Gastrocnemius medialis (tissue), 4 donors: ENCODE measurements around the gene NSUN7. TPM values are rescaled to one million over a fixed set of nuclear protein-coding genes. Genes with fewer than 3 reads are reported as not detected.

ENCODE experiments used
- ATAC-seq, 2 donors: fragments of 150-250 bp; one replicate each; pipeline ENCODE4 v1.9.1; 2016
- DNase-seq, 2 donors: peaks; one replicate each; pipeline ENCODE4 v3.0.0-alpha.2; 2019
- H3K27ac ChIP-seq, 4 donors: fragments of 200-600 bp; sonication (generic); 1 replicate in 1 of 4; 2 replicates in 3 of 4; pipeline ENCODE4 v1.5.1; 2016 to 2018; ENCODE audit warnings: mild to moderate bottlenecking in 2 of 4, moderate library complexity in 1 of 4
- H3K27me3 ChIP-seq, 3 donors: fragments of 200-600 bp; sonication (generic) in 2 of 3; 1 replicate in 1 of 3; 2 replicates in 2 of 3; pipeline versions ENCODE4 v1.5.1 to v1.6.0; 2016 to 2019; ENCODE audit warnings: mild to moderate bottlenecking in 1 of 3, moderate library complexity in 1 of 3
- H3K36me3 ChIP-seq, 2 donors: fragments of 200-600 bp; sonication (generic) in 1 of 2; one replicate each; pipeline ENCODE4 v1.5.1; 2017 to 2018
- H3K4me1 ChIP-seq, 2 donors: fragments of 200-600 bp; sonication (generic) in 1 of 2; one replicate each; pipeline ENCODE4 v1.5.1; 2016 to 2017; ENCODE audit warnings: mild to moderate bottlenecking in 2 of 2
- H3K4me3 ChIP-seq, 4 donors: fragments of 200-600 bp; sonication (generic) in 3 of 4; 1 replicate in 1 of 4; 2 replicates in 3 of 4; pipeline ENCODE4 v1.5.1; 2016 to 2019; ENCODE audit warnings: mild to moderate bottlenecking in 2 of 4
- H3K9me3 ChIP-seq, 3 donors: fragments of 200-600 bp; sonication (generic) in 2 of 3; 1 replicate in 1 of 3; 2 replicates in 2 of 3; pipeline ENCODE4 v1.5.1; 2016 to 2019
- POLR2A ChIP-seq, 2 donors: fragments of 450-650 bp; IDR thresholded peaks; one replicate each; pipeline ENCODE4 v1.6.1; 2017; ENCODE audit warnings: antibody characterized with exemption in 2 of 2, mild to moderate bottlenecking in 2 of 2, moderate library complexity in 2 of 2
- in situ Hi-C, 4 donors: fragments of 200-750 bp; cut with MboI; loops; one replicate each; pipeline versions ENCODE4 v1.15.0 to v1.8.0; 2017; ENCODE audit warnings: low sequenced_read_pairs in 4 of 4
- intact Hi-C: fragments of 100-400 bp; cut with DNase I; formaldehyde crosslinking; loops from one replicate; pipeline ENCODE4 v1.15.1; 2023; ENCODE audit warnings: low total_unique reads
- total RNA-seq, 4 donors: library from RNA; depleted of rRNA; stranded (reverse); fragments of >200 nt; gene quantifications; one replicate each; pipeline versions ENCODE4 v1.1.0 to v1.2.3, GENCODE V29; 2016
- TF ChIP-seq, protein P1 (sequence below), 5 experiments: fragments of 450-650 bp in 3 of 5; fragments of 200-600 bp in 2 of 5; sonication (generic) in 2 of 5; IDR thresholded peaks in 4 of 5; conservative IDR thresholded peaks in 1 of 5; 1 replicate in 4 of 5; 2 replicates in 1 of 5; pipeline ENCODE4 v1.5.1; 2016 to 2019; ENCODE audit warnings: antibody characterized with exemption in 5 of 5, mild to moderate bottlenecking in 3 of 5, moderate library complexity in 3 of 5

The NSUN7 gene
- total RNA-seq, 4 donors from 2014 or later = 0.18 TPM; not detected in 3

- Histone ChIP-seq H3K4me3 (no peak overlapping the region), H3K9me3 (no peaks in the 10 kb centered on the region), H3K27me3 (no peaks in the 10 kb centered on the region), H3K4me1 (no peaks in the 10 kb centered on the region), H3K27ac (no peak overlapping the region), H3K36me3 (no peaks in the 10 kb centered on the region)
- intact Hi-C loops = no loop called here
- no peak for DNase-seq
- ATAC-seq = no peak
- in situ Hi-C loops = no loop called here
- TF ChIP-seq POLR2A (IDR thresholded peaks at IDR 0.05) = no peak
- TF ChIP-seq, protein P1, sequence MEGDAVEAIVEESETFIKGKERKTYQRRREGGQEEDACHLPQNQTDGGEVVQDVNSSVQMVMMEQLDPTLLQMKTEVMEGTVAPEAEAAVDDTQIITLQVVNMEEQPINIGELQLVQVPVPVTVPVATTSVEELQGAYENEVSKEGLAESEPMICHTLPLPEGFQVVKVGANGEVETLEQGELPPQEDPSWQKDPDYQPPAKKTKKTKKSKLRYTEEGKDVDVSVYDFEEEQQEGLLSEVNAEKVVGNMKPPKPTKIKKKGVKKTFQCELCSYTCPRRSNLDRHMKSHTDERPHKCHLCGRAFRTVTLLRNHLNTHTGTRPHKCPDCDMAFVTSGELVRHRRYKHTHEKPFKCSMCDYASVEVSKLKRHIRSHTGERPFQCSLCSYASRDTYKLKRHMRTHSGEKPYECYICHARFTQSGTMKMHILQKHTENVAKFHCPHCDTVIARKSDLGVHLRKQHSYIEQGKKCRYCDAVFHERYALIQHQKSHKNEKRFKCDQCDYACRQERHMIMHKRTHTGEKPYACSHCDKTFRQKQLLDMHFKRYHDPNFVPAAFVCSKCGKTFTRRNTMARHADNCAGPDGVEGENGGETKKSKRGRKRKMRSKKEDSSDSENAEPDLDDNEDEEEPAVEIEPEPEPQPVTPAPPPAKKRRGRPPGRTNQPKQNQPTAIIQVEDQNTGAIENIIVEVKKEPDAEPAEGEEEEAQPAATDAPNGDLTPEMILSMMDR (IDR thresholded peaks at IDR 0.05 in 4 of 5, conservative IDR thresholded peaks at IDR 0.05 in 1 of 5) = no peak
These were observed 40.0 kb downstream of the NSUN7 start for GRCh38 chr4:40789771-40790170.

- DNase-seq (no peak), ATAC-seq (no peak)
- H3K4me1 ChIP-seq = no peaks in the 10 kb centered on the region
- H3K36me3 ChIP-seq = no peaks in the 10 kb centered on the region
- intact Hi-C loops (no loop called here), in situ Hi-C loops (no loop called here)
- no peaks in the 10 kb centered on the region for H3K9me3 ChIP-seq
- no peaks in the 10 kb centered on the region for H3K27me3 ChIP-seq
- TF ChIP-seq, protein P1 (IDR thresholded peaks at IDR 0.05 in 4 of 5, conservative IDR thresholded peaks at IDR 0.05 in 1 of 5) = no peak
- TF ChIP-seq POLR2A (IDR thresholded peaks at IDR 0.05) = no peak
- H3K4me3 ChIP-seq = no peak overlapping the region
- H3K27ac ChIP-seq = no peak overlapping the region
These were observed 50.3 kb downstream of the NSUN7 start for GRCh38 chr4:40800064-40800463.

- H3K4me3 ChIP-seq = no peak overlapping the region
- H3K4me1 ChIP-seq = no peaks in the 10 kb centered on the region
- ATAC-seq (no peak), DNase-seq (no peak)
- no peak overlapping the region for H3K27ac ChIP-seq
- in situ Hi-C loops (no loop called here), intact Hi-C loops (no loop called here)
- TF ChIP-seq POLR2A (IDR thresholded peaks at IDR 0.05) = no peak
- TF ChIP-seq, protein P1 (IDR thresholded peaks at IDR 0.05 in 4 of 5, conservative IDR thresholded peaks at IDR 0.05 in 1 of 5) = no peak
- no peaks in the 10 kb centered on the region for H3K9me3 ChIP-seq
- H3K27me3 ChIP-seq = no peaks in the 10 kb centered on the region
- H3K36me3 ChIP-seq = no peaks in the 10 kb centered on the region
These were observed 54.8 kb downstream of the NSUN7 start for GRCh38 chr4:40804598-40804997.

GRCh38 chr4:40808926-40809457 is 59.2 kb downstream of the NSUN7 start:
- TF ChIP-seq, protein P1 (IDR thresholded peaks at IDR 0.05 in 4 of 5, conservative IDR thresholded peaks at IDR 0.05 in 1 of 5) = no peak
- TF ChIP-seq POLR2A (IDR thresholded peaks at IDR 0.05) = no peak
- no peak for DNase-seq
- in situ Hi-C loops (no loop called here), intact Hi-C loops (no loop called here)
- H3K27me3 ChIP-seq = no peaks in the 10 kb centered on the region
- no peaks in the 10 kb centered on the region for H3K4me1 ChIP-seq
- no peak overlapping the region for H3K27ac ChIP-seq
- H3K9me3 ChIP-seq = no peaks in the 10 kb centered on the region
- ATAC-seq = no peak
- H3K4me3 ChIP-seq = no peak overlapping the region
- H3K36me3 ChIP-seq = peaks cover 0 to 4% of the 10 kb centered on the region in 2 donors

DNA sequence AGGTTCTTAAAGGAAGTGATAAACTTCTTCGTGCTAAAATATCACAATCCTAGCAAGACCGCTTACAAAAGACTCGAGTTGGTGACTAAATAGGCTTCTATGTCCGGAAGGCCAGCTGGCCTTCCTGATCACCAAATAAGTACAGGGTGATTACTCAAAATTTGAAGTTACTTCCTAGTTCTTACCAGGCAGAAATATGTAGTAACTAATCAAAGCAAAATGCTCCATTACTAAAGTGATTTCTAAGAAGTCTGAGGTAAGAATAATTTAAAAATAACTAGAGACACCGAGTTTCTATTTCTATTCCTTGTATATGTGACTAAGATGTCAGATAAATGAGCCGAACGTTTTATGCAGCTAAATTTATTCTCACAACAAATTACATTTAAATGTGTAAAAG is 62.2 kb downstream of the NSUN7 start:
- Histone ChIP-seq H3K36me3 (peaks cover 2 to 18% of the 10 kb centered on the region in 2 donors), H3K4me1 (no peaks in the 10 kb centered on the region), H3K27me3 (no peaks in the 10 kb centered on the region), H3K4me3 (no peak overlapping the region), H3K27ac (peak overlapping the region in 1 of 4 donors; percentile 17), H3K9me3 (no peaks in the 10 kb centered on the region)
- in situ Hi-C loops = no loop called here
- no peak for ATAC-seq
- intact Hi-C loops = no loop called here
- DNase-seq = no peak
- no peak for TF ChIP-seq POLR2A (IDR thresholded peaks at IDR 0.05)
- TF ChIP-seq, protein P1 (IDR thresholded peaks at IDR 0.05 in 4 of 5, conservative IDR thresholded peaks at IDR 0.05 in 1 of 5) = no peak
